Chondrocyte (in vitro differentiated cells): Measurements from ENCODE around the gene PLEKHD1. TPM values are rescaled to one million over a fixed set of nuclear protein-coding genes. Genes with fewer than 3 reads are reported as not detected.

Experiments used
- DNase-seq: peaks from one replicate; pipeline ENCODE4 v3.0.0; 2021; ENCODE audit warnings: mixed read lengths, low spot score
- H3K27ac Mint-ChIP-seq: one replicate; pipeline ENCODE4 v1.8.0; 2021; ENCODE audit warnings: mild to moderate bottlenecking, moderate library complexity, mixed read lengths; ENCODE audit not compliant: unreplicated experiment
- H3K27me3 Mint-ChIP-seq: 2 replicates; pipeline ENCODE4 v1.8.0; 2021; ENCODE audit warnings: low read depth, mixed read lengths
- H3K36me3 Mint-ChIP-seq: 2 replicates; pipeline ENCODE4 v1.8.0; 2021; ENCODE audit warnings: low read depth, mixed read lengths
- H3K4me1 Mint-ChIP-seq: 2 replicates; pipeline ENCODE4 v1.8.0; 2021; ENCODE audit warnings: low read depth, mild to moderate bottlenecking, mixed read lengths
- H3K4me3 Mint-ChIP-seq: one replicate; pipeline ENCODE4 v1.8.0; 2021; ENCODE audit warnings: mild to moderate bottlenecking, moderate library complexity, mixed read lengths; ENCODE audit not compliant: unreplicated experiment
- H3K9me3 Mint-ChIP-seq: 2 replicates; pipeline ENCODE4 v1.8.0; 2021; ENCODE audit warnings: low read depth, mixed read lengths
- CTCF ChIP-seq: fragments of 200-600 bp; sonication (generic); IDR thresholded peaks from 2 replicates; pipeline ENCODE4 v1.5.0; 2021; ENCODE audit warnings: antibody characterized with exemption, mild to moderate bottlenecking, moderate library complexity
- total RNA-seq: library from RNA; stranded (reverse); gene quantifications from 3 replicates; pipeline ENCODE4 v1.2.1, GENCODE V29; 2021

PLEKHD1 gene
- total RNA-seq, 1 donor from 2014 or later: 0.15 TPM

GRCh38 chr14:69500736-69501135, 16.2 kb downstream of the PLEKHD1 start:
- Mint-ChIP-seq H3K9me3 (no peaks in the 10 kb centered on the region), H3K4me3 (no peak overlapping the region), H3K36me3 (no peaks in the 10 kb centered on the region), H3K4me1 (peaks cover 14% of the 10 kb centered on the region), H3K27ac (no peak overlapping the region), H3K27me3 (no peaks in the 10 kb centered on the region)
- DNase-seq: no peak
- no peak for TF ChIP-seq CTCF

- Mint-ChIP-seq H3K9me3 (no peaks in the 10 kb centered on the region), H3K27me3 (no peaks in the 10 kb centered on the region), H3K4me3 (no peak overlapping the region), H3K27ac (no peak overlapping the region), H3K36me3 (no peaks in the 10 kb centered on the region), H3K4me1 (peaks cover 14% of the 10 kb centered on the region)
- TF ChIP-seq CTCF: no peak
- DNase-seq: no peak
Observed at GRCh38 chr14:69501423-69501838, 16.9 kb downstream of the PLEKHD1 start.

- DNase-seq: no peak
- H3K4me1 Mint-ChIP-seq: peaks cover 14% of the 10 kb centered on the region
- no peaks in the 10 kb centered on the region for H3K36me3 Mint-ChIP-seq
- TF ChIP-seq CTCF: no peak
- no peaks in the 10 kb centered on the region for H3K9me3 Mint-ChIP-seq
- no peak overlapping the region for H3K27ac Mint-ChIP-seq
- peaks cover 10% of the 10 kb centered on the region for H3K27me3 Mint-ChIP-seq
- H3K4me3 Mint-ChIP-seq: no peak overlapping the region
Observed at GRCh38 chr14:69504775-69505174, 20.2 kb downstream of the PLEKHD1 start.

GRCh38 chr14:69505338-69506240, 21.1 kb downstream of the PLEKHD1 start:
- no peak for TF ChIP-seq CTCF
- Mint-ChIP-seq H3K4me1 (peaks cover 14% of the 10 kb centered on the region), H3K4me3 (no peak overlapping the region), H3K27me3 (peaks cover 11% of the 10 kb centered on the region), H3K36me3 (no peaks in the 10 kb centered on the region), H3K9me3 (no peaks in the 10 kb centered on the region), H3K27ac (no peak overlapping the region)
- DNase-seq: no peak

- H3K4me1 Mint-ChIP-seq: peaks cover 11% of the 10 kb centered on the region
- H3K27ac Mint-ChIP-seq: no peak overlapping the region
- H3K9me3 Mint-ChIP-seq: no peaks in the 10 kb centered on the region
- no peak overlapping the region for H3K4me3 Mint-ChIP-seq
- peaks cover 17% of the 10 kb centered on the region for H3K27me3 Mint-ChIP-seq
- no peaks in the 10 kb centered on the region for H3K36me3 Mint-ChIP-seq
- TF ChIP-seq CTCF: no peak
- no peak for DNase-seq
Observed at GRCh38 chr14:69506241-69506595, 21.7 kb downstream of the PLEKHD1 start.
